ENCODE results near the gene RPS15. TPM values are rescaled to one million over a fixed set of nuclear protein-coding genes. Genes with fewer than 3 reads are reported as not detected.
A peak's percentile ranks its signal among the peaks of the same experiment; 100 is the strongest.

The RPS15 gene
- total and polyA plus RNA-seq, 2 of the 13 experiments (the other 11 are each of a cell fraction or from before 2014, with no cell fraction given): 695 to 1,411 TPM

GRCh38 chr19:1471515-1472160, 33.4 kb downstream of the RPS15 start:
- no peaks in the 10 kb centered on the region for H3K27me3 ChIP-seq (ENCODE audit: control insufficient read depth in 1 of 2, insufficient read depth in 2 of 2, low read length in 2 of 2)
- 40% methylated on average over 14 of the region's 24 CpGs for WGBS (ENCODE audit: low lambda C conversion rate)
- peaks cover 2% of the 10 kb centered on the region for H3K79me2 ChIP-seq (ENCODE audit: insufficient read depth, low read length)
- FAIRE-seq (no peak), DNase-seq (ENCODE audit: low spot score) (no peak), ATAC-seq (no peak; the same call in 2 of the 3 replicates)
- no peak overlapping the region for H2AFZ ChIP-seq (ENCODE audit: low read length)
- POLR2A ChIA-PET: interaction anchor here (0.9 to 3.6 kb wide), 4 partner anchors 16 to 32 kb away, joined by 3 to 19 read pairs (median 4); partner anchors contain the start of genes PCSK4 and REEP6
- no peaks in the 10 kb centered on the region for H3K9me3 ChIP-seq (ENCODE audit: low read length)
- no peak overlapping the region for H3K27ac ChIP-seq (ENCODE audit: extremely low read length, insufficient read depth, low read length)
- peaks cover 25% of the 10 kb centered on the region for H3K4me1 ChIP-seq (ENCODE audit: insufficient read depth, low read length)
- no TSS peak for BruUV-seq (replicated peaks)
- peaks cover 0 to 5% of the 10 kb centered on the region in 2 experiments; a peak in 2 of 5 replicates for H3K36me3 ChIP-seq (replicated peaks in 1 of 2; ENCODE audit: control insufficient read depth in 1 of 2, insufficient read depth in 2 of 2, low read length in 2 of 2)
- peak overlapping the region; percentile 76 for H3K4me2 ChIP-seq (ENCODE audit: low read depth, low read length)
- in situ Hi-C loops (cut with HindIII; ENCODE audit: extremely low pct_ligation_motif_present, low pct_unique_long_range_greater_than_20kb) (no loop called here), intact Hi-C loops (cut with micrococcal nuclease; ENCODE audit: unreplicated experiment) (no loop called here)
- peaks cover 12% of the 10 kb centered on the region for H4K20me1 ChIP-seq (ENCODE audit: insufficient read depth, low read length)
- peak overlapping the region in 1 of 3 experiments; percentile 69; a peak in 1 of 6 replicates for H3K4me3 ChIP-seq (replicated peaks in 1 of 3; ENCODE audit: insufficient read depth in 1 of 3, low read depth in 2 of 3, low read length in 3 of 3)
- H3K9ac ChIP-seq (ENCODE audit: insufficient read depth, low read depth, low read length): peak overlapping the region; percentile 42; the same call in 1 of the 2 replicates
- CTCF ChIA-PET (ENCODE audit: low intra/inter-chr PET ratio, low total read pairs): no interaction called here
- 0 out of 2 replicates have a peak, but pooled peaks have one; percentile 20 for TF ChIP-seq ZSCAN21 (CRISPR knock-in tag; IDR thresholded peaks at IDR 0.05; ENCODE audit: borderline replicate concordance)
- no peak for TF ChIP-seq TEAD2 (CRISPR knock-in tag; IDR thresholded peaks at IDR 0.05)
- TF ChIP-seq ZNF17 (CRISPR knock-in tag; IDR thresholded peaks at IDR 0.05): no peak
- no peak for TF ChIP-seq JDP2 (CRISPR knock-in tag; IDR thresholded peaks at IDR 0.05; ENCODE audit: borderline replicate concordance)
- TF ChIP-seq HIC2 (CRISPR knock-in tag; IDR thresholded peaks at IDR 0.05; ENCODE audit: low read depth): no peak
- TF ChIP-seq TFDP2 (CRISPR knock-in tag; IDR thresholded peaks at IDR 0.05): no peak
- TF ChIP-seq REXO4 (CRISPR knock-in tag; IDR thresholded peaks at IDR 0.05; ENCODE audit: borderline replicate concordance): no peak
- TF ChIP-seq TFE3 (CRISPR knock-in tag; IDR thresholded peaks at IDR 0.05): no peak
- peak; percentile 59; the same call in 1 of the 2 replicates for TF ChIP-seq NFKB2 (CRISPR knock-in tag; IDR thresholded peaks at IDR 0.05; ENCODE audit: borderline replicate concordance)
- TF ChIP-seq ZNF264 (CRISPR knock-in tag; IDR thresholded peaks at IDR 0.05): no peak
- 0 out of 2 replicates have a peak, but pooled peaks have one; percentile 13 for TF ChIP-seq CSRNP1 (CRISPR knock-in tag; IDR thresholded peaks at IDR 0.05)
- no peak for TF ChIP-seq ZBTB21 (CRISPR knock-in tag; IDR thresholded peaks at IDR 0.05)
- TF ChIP-seq CTCF (CRISPR knock-in tag; IDR thresholded peaks at IDR 0.05): peak; percentile 51
- no peak for TF ChIP-seq CREBL2 (CRISPR knock-in tag; IDR thresholded peaks at IDR 0.05; ENCODE audit: borderline replicate concordance)
- no peak for TF ChIP-seq KLF12 (CRISPR knock-in tag; IDR thresholded peaks at IDR 0.05; ENCODE audit: borderline replicate concordance)
